Measurements from ENCODE around the gene CTSD.

Gene CTSD

DNA sequence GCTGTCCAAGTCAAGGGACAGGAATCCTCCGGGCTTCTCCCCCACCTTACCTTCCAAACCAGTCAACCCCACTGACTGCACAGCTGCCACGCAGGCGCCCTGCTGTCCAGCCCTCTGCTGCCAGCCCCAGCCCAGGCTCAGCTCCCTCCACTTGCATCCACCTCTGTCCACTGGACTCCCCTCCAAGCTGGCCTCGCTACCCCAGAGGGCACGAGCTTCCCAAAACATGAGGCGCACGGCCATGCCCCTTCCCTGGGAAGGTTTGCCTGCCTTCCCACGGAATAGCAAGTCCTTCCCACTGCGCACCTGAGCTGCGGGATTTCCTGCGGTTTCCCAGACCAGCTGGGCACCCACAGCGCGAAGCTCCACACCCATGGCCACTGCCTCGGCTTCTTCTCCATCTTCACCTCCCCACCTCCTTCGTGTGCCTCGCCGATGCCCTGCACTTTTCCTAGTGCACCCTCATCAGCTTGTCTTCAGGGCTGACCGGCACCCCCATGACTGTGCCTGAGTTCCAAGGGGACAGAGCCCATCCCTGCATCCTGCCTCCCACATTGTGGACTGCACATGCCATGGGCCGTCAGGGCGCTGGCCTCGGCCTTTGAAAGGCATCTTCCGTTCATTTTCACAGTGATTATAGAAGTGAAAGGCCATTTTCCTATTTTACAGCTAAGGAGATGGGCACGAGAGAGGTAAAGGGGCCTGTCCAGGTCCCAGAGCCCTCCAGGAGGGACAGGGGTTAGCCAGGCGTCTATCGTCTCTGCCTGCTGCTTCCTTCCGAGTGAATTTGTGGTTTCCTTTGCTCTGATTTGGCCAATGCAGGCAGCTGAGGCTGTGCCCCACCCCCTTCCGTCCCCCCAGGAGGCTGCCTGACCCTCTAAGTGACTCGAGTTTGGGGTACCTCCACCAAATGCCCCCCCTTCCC, 29.7 kb downstream of the CTSD start:
- TF ChIP-seq, protein P1, sequence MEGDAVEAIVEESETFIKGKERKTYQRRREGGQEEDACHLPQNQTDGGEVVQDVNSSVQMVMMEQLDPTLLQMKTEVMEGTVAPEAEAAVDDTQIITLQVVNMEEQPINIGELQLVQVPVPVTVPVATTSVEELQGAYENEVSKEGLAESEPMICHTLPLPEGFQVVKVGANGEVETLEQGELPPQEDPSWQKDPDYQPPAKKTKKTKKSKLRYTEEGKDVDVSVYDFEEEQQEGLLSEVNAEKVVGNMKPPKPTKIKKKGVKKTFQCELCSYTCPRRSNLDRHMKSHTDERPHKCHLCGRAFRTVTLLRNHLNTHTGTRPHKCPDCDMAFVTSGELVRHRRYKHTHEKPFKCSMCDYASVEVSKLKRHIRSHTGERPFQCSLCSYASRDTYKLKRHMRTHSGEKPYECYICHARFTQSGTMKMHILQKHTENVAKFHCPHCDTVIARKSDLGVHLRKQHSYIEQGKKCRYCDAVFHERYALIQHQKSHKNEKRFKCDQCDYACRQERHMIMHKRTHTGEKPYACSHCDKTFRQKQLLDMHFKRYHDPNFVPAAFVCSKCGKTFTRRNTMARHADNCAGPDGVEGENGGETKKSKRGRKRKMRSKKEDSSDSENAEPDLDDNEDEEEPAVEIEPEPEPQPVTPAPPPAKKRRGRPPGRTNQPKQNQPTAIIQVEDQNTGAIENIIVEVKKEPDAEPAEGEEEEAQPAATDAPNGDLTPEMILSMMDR (IDR thresholded peaks at IDR 0.05; ENCODE audit: low read depth, low read length): no peak
- no peak for DNase-seq (ENCODE audit: low read depth, low spot score)
- in situ Hi-C loops (cut with HindIII; ENCODE audit: low sequenced_read_pairs): no loop called here
- no peak overlapping the region for H3K4me3 ChIP-seq (ENCODE audit: low read depth, low read length)

- H3K4me3 ChIP-seq (ENCODE audit: low read depth, low read length): no peak overlapping the region
- TF ChIP-seq, protein P1 (IDR thresholded peaks at IDR 0.05; ENCODE audit: low read depth, low read length): no peak
- no peak for DNase-seq (ENCODE audit: low read depth, low spot score)
- in situ Hi-C loops (cut with HindIII; ENCODE audit: low sequenced_read_pairs): no loop called here
Observed at GRCh38 chr11:1733009-1733715, 30.6 kb downstream of the CTSD start.

DNA sequence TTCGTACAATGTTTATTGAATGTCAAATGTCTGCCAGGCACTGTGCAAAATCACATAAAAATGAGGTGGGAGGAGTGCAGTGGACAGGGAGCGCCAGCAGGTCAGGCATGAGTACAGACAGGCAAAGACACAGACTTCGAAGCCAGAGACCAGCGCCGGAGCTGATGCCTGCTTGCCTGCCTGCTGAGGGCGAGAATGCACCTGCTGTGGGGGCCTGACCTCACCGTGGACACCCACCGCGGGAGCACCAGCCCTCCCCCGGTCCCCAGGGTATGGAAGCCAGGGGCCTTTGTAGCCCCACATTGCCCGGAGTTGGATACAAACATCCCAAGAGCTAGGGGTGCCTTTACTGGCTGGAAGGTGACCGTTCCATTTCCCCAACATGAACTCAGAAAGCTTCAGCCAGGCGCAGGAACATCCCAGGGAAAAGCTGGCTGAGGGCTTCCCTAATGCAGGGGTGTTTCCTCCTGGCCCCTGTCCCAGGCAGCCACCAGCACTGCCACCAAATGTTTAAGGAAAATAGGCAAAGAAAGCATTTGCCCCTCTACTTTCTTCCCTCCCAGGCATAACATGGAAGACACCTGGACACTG, 31.2 kb downstream of the CTSD start:
- H3K4me3 ChIP-seq (ENCODE audit: low read depth, low read length): no peak overlapping the region
- DNase-seq (ENCODE audit: low read depth, low spot score): no peak
- in situ Hi-C loops (cut with HindIII; ENCODE audit: low sequenced_read_pairs): no loop called here
- TF ChIP-seq, protein P1 (IDR thresholded peaks at IDR 0.05; ENCODE audit: low read depth, low read length): no peak

- no peak for DNase-seq (ENCODE audit: low read depth, low spot score)
- H3K4me3 ChIP-seq (ENCODE audit: low read depth, low read length): no peak overlapping the region
- in situ Hi-C loops (cut with HindIII; ENCODE audit: low sequenced_read_pairs): no loop called here
- TF ChIP-seq, protein P1 (IDR thresholded peaks at IDR 0.05; ENCODE audit: low read depth, low read length): no peak
Observed at GRCh38 chr11:1731451-1732059, 32.2 kb downstream of the CTSD start.

- no peak for DNase-seq (ENCODE audit: low read depth, low spot score)
- no peak overlapping the region for H3K4me3 ChIP-seq (ENCODE audit: low read depth, low read length)
- in situ Hi-C loops (cut with HindIII; ENCODE audit: low sequenced_read_pairs): no loop called here
- TF ChIP-seq, protein P1 (IDR thresholded peaks at IDR 0.05; ENCODE audit: low read depth, low read length): no peak
Observed at GRCh38 chr11:1730059-1730629, 33.6 kb downstream of the CTSD start.

DNA sequence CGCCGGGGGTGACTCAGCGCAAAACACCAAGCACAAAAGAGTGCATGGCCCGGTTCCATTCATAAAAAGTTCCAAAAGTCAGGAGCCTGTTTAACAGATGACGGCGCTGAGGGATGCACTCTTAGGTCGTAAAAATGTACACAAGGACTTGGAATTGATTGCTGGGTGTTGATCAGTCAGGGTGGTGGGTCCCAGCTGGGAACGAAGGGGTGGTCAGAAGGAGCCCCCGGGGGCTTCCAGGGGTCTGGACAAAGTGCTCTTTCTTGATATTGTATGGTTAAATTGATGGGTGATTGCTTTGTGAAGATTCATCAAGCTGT, 34.1 kb downstream of the CTSD start:
- no peak for DNase-seq (ENCODE audit: low read depth, low spot score)
- H3K4me3 ChIP-seq (ENCODE audit: low read depth, low read length): no peak overlapping the region
- TF ChIP-seq, protein P1 (IDR thresholded peaks at IDR 0.05; ENCODE audit: low read depth, low read length): no peak
- in situ Hi-C loops (cut with HindIII; ENCODE audit: low sequenced_read_pairs): no loop called here
